Jurkat, Clone E6-1 (cell line): Measurements from ENCODE around the gene BRCA1.
"Not testable (repeated sequence)": the region's sequence is repeated elsewhere in the genome, so short reads cannot be mapped to it uniquely, and the experiment has no call there.

Experiments
- DNase-seq: peaks from one replicate; pipeline ENCODE4 v3.0.0-alpha.2; 2011; ENCODE audit warnings: low read depth, low spot score
- H3K4me3 ChIP-seq: 2 replicates; pipeline ENCODE4 v1.5.1; 2011; ENCODE audit warnings: mild to moderate bottlenecking, low read length, control low read depth, moderate library complexity

The BRCA1 gene

DNA sequence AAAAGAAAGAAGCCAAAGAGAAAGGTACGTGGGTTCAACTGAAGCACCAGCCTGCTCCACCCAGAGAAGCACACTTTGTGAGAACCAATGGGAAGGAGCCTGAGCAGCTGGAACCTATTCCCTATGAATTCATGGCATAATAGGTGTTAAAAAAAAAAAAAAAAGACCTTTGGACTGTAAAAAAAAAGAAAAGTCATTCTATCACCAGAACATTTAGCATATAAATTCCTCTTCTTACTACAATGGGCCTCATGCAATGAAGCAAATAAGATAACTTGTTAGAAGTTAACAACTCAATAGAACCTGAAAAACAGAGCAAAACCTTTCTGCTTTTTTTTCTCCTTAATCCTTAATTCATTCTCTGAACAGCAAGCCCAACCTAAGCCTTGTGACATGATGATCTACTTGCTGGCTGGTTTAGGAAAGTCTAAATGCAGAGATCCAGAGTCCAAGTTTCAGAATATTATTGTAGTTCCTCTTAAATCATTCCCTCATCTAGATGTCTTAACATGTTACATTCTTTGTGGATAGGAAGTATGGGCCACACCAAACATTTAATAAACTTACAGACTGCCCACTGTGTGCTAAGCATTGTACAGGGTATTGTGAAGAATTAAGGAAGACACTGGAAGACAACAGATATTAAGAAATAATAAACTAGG lies 45.4 kb downstream of the BRCA1 start:
- no peak overlapping the region for H3K4me3 ChIP-seq
- DNase-seq = no peak

DNA sequence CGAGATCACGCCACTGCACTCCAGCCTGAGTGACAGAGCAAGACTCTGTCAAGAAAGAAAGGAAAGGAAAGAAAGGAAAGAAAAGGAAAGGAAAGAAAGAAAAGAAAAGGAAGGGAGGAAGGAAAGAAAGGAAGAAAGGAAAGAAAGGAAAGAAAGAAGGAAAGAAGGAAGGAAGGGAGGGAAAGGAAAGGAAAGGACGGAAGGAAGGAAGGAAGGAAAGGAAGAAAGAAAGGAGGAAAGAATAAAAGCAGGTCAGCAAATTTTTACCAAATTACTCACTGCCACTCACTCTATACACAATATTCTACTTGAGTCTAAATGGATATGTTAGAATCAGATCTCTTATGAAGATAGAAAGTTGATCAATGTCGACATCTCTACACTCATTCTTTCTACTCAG lies 50.3 kb downstream of the BRCA1 start:
- H3K4me3 ChIP-seq = no peak overlapping the region
- DNase-seq = no peak

DNA sequence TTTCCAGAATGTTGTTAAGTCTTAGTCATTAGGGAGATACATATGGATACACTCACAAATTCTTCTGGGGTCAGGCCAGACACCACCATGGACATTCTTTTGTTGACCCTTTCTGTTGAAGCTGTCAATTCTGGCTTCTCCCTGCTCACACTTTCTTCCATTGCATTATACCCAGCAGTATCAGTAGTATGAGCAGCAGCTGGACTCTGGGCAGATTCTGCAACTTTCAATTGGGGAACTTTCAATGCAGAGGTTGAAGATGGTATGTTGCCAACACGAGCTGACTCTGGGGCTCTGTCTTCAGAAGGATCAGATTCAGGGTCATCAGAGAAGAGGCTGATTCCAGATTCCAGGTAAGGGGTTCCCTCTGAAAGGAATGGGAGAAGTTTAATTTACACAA lies 54.3 kb downstream of the BRCA1 start:
- DNase-seq = no peak
- H3K4me3 ChIP-seq = no peak overlapping the region

DNA sequence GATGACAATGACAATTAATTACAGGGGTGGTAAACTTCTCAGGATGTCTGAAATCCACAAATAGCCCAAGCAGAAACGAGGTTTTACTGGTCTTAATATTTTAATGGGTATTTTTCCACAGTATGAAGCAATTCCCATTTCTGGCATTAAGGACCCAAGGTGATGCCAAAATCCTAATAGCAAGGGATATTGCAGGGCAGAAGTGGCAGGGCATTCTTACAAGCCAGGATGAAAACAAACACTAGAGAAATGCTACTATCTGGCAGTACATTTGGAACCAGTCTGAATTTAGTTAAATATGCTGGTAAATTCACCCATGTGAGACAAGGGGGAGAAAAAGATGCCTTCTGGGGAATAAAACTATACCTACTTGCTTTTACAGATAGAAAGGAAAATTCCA lies 54.9 kb downstream of the BRCA1 start:
- H3K4me3 ChIP-seq = no peak overlapping the region
- DNase-seq = no peak

DNA sequence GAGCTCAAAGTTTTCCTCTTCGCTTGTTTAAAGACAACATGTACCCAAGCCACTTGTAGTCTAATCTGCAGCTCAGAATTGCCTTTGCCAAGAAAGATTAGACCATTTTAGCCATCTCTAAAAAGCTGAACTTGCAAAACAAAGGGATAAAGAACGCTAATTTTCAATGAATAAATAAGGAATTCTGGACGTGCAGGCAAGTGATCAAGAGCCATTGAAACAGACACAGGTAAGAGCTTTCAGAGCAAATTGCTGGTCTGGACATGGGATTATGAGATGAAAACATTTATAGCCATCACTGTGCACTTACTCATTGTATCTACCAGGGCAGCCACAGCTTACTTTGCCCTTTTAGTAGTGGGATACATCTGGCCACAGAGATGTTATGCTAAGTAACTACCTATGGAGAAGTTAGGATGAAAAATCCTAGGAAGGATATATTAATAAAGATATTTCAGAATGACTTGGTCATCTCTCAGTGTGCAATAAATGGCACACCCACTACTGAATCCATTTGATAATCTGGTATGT lies 55.7 kb downstream of the BRCA1 start:
- no peak for DNase-seq
- H3K4me3 ChIP-seq = no peak overlapping the region

DNA sequence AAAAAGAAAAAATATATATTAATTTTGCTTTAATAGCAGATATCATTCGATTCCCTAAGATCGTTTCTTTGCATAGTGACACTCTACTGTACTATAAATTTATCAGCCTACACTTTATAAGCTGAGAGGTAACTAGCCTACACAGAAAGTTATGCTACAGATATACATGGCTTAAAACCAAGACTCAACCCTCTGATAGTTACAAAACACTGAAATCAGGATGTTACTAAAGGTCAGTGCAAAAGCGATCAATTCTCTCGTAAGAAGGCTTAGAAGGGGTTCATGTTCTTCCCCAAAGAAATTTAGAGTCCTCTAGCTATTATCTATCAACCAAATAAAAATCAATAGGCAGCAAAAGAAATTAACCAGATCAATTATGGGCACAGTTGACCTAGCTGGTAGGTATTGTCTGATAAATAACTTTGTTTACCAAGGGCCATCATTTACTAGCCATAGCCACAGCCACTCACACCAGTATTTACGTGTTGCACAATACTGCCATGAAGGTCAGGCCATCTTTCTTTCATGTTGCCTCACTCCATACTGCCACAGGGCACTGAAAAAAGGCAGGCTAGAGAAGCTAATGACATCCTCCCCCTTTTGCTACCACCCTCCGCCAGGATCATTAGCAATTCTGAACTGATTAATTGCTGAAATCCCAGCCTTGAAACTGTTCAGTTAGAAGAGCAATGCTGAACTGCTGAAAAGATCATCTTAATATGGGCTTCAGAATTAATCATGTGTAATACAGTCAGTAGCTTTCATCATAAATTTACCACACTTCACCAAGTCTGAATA lies 56.4 kb downstream of the BRCA1 start:
- no peak for DNase-seq
- no peak overlapping the region for H3K4me3 ChIP-seq

DNA sequence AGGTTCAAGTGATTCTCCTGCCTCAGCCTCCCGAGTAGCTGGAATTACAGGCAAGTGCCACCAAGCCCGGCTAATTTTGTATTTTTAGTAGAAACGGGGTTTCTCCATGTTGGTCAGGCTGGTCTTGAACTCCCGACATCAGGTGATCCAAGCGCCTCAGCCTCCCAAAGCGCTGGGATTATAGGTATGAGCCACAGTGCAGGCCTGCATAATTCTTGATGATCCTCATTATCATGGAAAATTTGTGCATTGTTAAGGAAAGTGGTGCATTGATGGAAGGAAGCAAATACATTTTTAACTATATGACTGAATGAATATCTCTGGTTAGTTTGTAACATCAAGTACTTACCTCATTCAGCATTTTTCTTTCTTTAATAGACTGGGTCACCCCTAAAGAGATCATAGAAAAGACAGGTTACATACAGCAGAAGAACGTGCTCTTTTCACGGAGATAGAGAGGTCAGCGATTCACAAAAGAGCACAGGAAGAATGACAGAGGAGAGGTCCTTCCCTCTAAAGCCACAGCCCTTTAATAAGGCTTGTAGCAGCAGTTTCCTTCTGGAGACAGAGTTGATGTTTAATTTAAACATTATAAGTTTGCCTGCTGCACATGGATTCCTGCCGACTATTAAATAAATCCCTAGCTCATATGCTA lies 62.1 kb downstream of the BRCA1 start:
- H3K4me3 ChIP-seq = no peak overlapping the region
- no peak for DNase-seq

DNA sequence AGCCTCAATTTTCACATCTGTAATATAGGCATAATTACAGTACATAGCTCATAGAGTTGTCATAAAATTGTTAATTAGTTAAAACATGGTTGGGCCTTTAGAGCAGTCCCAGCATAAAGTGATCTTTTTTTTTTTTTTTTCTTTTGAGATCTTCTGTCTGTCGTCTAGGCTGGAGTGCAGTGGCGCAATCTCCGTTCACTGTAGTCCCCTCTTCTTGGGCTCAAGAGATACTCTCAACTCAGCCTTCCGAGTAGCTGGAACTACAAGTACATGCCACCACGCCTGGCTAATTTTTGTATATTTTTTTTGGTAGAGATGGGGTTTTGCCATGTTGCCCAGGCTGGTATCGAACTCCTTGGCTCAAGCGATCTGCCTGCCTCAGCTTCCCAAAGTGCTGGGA lies 69.1 kb downstream of the BRCA1 start:
- DNase-seq = no peak
- no peak overlapping the region for H3K4me3 ChIP-seq

DNA sequence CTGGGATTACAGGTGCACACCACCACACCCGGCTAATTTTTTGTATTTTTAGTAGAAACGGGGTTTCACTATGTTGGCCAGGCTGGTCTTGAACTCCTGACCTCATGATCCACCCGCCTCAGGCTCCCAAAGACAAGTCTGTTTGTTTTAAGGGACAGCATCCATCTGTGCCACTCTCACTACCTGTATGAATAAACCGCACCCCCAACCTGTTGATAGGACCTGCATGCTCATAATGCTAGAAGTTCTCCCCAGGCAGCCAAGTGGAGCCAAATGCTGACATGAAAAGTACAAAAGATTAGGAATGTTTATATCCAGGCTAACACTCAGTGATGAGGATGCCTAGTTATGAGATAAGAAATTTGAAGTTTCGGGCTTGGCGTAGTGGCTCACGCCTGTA lies 72.2 kb downstream of the BRCA1 start:
- not testable (repeated sequence) for DNase-seq, H3K4me3 ChIP-seq

DNA sequence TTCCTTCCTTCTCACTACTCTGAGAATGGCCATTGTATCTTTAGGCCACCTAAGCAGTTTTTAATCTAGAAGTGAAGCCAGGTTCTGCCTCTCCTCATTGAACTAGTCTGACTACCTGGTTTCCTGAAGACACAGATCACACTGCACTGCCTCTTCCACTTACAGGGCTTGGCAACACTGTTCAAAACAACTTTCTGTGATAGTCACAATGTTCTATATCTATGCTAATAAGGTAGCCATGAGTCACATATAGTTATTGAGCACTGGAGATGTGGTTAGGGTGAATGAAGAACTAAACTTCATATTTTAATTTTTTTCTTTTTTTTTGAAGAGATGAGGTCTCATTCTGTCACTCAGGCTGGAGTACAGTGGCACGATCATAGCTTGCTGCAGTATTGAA lies 73.2 kb downstream of the BRCA1 start:
- no peak overlapping the region for H3K4me3 ChIP-seq
- no peak for DNase-seq

DNA sequence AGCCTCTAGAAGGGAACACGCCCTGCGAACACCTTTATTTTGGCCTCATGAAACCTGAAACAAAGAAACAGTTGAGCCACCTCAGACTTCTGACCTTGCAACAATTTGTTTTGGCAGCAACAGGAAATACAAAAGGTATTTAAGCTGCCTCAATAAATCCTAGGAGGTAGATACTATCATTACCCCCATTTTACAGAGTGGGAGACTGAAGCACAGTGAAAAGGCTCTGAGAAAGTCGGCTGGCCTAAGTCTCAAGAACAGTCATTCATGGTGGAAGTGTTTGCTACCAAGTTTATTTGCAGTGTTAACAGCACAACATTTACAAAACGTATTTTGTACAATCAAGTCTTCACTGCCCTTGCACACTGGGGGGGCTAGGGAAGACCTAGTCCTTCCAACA lies 81.1 kb downstream of the BRCA1 start:
- H3K4me3 ChIP-seq = no peak overlapping the region
- no peak for DNase-seq

DNA sequence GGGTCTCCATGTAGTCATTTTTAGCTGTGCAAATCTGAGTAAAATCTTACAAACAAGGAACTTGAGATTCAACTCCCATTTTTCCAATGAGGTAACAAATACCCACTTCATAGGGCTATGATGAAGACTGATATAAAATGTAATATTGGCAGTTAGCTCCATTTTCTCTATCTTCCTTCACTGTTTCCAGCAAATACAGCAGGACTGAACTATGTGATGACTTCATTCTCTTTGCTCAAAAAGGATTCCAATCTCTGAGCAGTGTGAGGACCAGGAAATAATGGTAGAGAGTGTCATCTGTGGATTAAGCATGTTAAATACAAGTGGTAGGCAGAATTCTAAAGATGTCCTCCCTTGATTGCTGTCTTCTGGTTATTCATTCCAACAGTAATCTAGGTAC lies 81.9 kb downstream of the BRCA1 start:
- DNase-seq = no peak
- H3K4me3 ChIP-seq = no peak overlapping the region

DNA sequence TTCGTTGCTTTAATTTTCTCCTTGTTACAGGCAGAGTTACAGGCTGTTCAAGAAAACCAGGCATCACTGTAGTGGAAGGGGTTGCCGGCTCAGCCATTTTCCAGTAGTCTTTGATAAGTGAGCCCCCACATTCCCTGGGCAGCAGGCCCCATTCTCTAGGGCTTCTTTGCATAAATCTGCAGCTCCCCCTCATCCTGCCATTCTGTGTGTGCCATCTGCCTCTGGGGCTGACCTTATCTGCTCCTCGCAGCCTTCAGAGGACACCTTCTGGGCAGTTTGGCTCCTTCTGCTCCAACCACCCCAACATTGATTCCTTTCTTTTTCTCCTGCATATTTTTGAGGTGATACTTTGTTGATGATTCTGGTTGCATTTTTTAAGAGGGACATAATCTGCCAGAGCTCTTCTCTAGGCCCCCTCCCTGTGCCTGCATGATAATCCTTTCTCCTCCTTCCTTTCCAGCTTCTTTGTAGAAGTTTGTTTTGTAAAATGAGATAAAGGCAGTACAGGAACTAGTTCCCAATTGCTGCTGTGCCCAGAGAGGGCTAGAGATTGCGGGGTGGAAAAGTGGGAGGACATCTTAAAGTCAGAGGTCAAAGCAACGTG lies 83.0 kb downstream of the BRCA1 start:
- DNase-seq = no peak
- H3K4me3 ChIP-seq = no peak overlapping the region

DNA sequence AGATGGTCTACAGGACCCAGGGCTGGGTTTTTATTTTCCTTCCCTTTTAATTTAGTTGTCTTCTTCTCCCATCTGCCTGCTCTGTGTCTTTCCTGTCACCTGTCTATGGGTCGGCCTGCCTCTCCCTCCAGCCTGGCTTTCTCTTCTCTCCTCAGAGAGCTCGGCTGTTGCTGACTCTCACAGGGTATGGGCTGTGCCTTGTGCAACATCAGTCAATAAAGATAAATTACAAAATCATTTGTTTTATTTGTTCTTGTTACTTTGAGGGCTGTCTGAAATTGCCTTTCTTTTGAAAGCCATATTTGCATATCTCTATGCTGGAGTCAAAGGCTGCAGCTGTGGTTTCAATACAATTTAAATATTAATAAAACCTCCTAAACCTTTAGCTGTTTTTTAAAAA lies 84.5 kb downstream of the BRCA1 start:
- no peak overlapping the region for H3K4me3 ChIP-seq
- no peak for DNase-seq

DNA sequence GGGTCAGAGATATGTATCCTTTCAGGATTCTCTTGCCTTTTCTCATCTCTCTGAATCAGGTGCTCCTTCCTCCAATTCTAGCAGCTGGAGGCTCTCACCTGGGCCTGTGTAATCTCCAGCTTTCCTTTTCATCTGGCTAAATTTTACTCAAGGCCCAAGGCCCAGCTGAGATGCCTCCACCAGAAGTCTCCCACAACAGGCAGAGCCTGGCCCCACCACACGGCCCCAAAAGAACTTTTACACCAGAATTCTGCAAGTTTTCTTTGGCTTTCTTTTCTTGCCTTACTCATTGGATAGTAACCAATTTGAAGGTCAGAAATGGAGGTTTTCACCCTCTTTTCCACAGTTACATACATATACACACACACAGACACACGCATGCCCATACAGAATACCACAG lies 85.5 kb downstream of the BRCA1 start:
- DNase-seq = no peak
- H3K4me3 ChIP-seq = no peak overlapping the region

DNA sequence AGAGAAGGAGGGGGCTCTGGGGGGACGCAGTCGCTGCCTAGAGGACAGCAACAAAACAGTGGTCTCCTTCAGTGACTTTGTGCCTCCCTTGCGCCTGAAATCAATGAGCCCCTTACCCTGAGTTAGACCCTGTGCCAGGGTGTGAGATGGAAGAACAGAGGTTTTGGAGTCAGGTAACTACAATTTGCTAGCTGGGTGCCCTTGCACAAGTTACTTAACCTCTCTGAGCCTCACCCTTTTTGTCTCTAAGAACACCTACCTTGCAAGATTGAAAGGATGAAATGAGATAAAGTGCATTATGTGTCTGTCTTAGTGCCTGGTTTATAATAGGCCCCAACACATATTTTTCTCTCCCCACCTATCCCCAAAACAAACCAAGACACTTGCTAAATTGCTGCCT lies 90.3 kb downstream of the BRCA1 start:
- H3K4me3 ChIP-seq = no peak overlapping the region

DNA sequence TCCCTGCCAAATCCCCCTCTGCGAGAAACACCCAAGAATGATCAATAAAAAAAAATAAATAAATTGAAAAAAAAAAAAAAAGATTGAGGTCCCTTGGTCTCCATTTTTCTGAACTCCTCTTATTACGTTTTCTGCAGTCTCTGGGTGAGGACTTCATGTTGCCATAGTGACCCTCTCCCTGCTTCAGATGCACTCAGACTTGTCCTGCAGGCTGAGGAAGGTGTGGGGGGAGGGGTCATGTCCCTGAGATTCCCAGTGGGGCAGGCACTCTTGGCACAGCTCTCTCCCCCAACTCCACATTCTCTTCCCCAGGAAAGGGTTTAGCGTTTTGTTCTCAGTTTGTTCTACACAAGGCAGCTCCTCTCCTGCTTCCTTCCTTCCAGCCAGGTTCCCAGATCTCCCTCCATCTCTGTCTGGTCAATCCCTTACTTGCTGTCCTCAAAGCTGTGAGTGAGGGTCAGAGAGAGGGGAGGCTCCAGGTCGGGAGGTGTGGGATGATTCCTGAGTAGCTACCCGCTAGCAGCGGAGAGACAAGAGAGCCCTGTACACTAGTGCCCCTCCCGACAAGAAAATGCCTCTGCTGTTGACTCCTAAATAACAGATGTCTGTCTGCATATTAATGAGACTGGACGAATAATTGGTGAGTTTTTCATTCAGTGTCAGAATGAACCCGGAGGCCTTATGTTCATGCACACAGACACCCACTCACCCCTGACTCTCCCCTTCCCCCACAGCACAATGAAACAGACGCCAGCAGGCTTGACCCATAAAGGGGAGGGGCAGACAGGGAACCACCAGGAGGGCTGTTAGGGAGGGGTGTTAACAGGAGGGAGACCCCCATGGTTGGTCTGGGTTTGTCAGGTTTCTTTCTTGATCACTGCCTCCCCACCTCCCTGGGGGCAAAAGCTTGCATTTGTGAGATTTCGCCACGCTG lies 90.9 kb downstream of the BRCA1 start:
- no peak for DNase-seq
- no peak overlapping the region for H3K4me3 ChIP-seq

More for the DNA sequence above, 90.3 kb downstream of the BRCA1 start:
- DNase-seq = no peak

DNA sequence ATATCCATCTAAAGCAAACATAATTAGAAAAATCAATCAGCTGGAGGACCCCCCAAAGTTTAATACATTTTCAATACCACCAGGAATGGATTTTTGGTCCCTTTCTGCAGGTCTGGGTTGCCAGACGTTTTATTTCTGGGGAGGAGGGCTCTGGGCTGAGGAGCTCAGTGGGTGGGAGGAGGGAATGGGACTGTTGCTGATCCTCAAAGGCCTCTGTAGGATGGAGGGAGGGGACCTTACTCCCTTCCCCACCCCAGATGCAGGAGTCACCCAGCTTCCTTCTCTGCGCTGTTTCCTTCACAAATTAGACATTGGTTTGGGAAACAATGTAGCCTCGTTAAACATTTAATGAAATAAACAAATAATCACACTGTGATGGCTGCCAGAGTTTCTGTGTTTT lies 93.5 kb downstream of the BRCA1 start:
- H3K4me3 ChIP-seq = no peak overlapping the region
- no peak for DNase-seq
